ENCODE results near the gene FSIP1. TPM values are rescaled to one million over a fixed set of nuclear protein-coding genes. Genes with fewer than 3 reads are reported as not detected.

The FSIP1 gene
- total and polyA plus RNA-seq, 8 donors = 0.11 to 0.64 (median 0.38) TPM

- 67 to 89% methylated on average over 1 of the region's 1 CpG for WGBS, 2 donors
- Histone ChIP-seq H3K4me3 (no peak overlapping the region), H3K9me3 (no peaks in the 10 kb centered on the region), H3K27me3 (no peaks in the 10 kb centered on the region), H3K27ac (no peak overlapping the region), H3K36me3 (no peaks in the 10 kb centered on the region), H3K4me1 (no peaks in the 10 kb centered on the region)
- DNase-seq = no peak
- TF ChIP-seq, protein P1, sequence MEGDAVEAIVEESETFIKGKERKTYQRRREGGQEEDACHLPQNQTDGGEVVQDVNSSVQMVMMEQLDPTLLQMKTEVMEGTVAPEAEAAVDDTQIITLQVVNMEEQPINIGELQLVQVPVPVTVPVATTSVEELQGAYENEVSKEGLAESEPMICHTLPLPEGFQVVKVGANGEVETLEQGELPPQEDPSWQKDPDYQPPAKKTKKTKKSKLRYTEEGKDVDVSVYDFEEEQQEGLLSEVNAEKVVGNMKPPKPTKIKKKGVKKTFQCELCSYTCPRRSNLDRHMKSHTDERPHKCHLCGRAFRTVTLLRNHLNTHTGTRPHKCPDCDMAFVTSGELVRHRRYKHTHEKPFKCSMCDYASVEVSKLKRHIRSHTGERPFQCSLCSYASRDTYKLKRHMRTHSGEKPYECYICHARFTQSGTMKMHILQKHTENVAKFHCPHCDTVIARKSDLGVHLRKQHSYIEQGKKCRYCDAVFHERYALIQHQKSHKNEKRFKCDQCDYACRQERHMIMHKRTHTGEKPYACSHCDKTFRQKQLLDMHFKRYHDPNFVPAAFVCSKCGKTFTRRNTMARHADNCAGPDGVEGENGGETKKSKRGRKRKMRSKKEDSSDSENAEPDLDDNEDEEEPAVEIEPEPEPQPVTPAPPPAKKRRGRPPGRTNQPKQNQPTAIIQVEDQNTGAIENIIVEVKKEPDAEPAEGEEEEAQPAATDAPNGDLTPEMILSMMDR (IDR thresholded peaks at IDR 0.05) = no peak
- intact Hi-C loops (cut with DNase I) = loop anchor here in 1 of 3 donors (10.0 kb wide), 1 partner anchor 68 kb away; no protein-coding TSS in a partner anchor
- no peak for ATAC-seq
- FAIRE-seq = no peak
These were observed 29.6 kb downstream of the FSIP1 start for GRCh38 chr15:39752991-39753390.

GRCh38 chr15:39752246-39752645 lies 30.4 kb downstream of the FSIP1 start:
- Histone ChIP-seq H3K27me3 (no peaks in the 10 kb centered on the region), H3K4me3 (no peak overlapping the region), H3K4me1 (peaks cover 0 to 5% (median 0%) of the 10 kb centered on the region in 3 donors), H3K27ac (no peak overlapping the region), H3K9me3 (no peaks in the 10 kb centered on the region), H3K36me3 (no peaks in the 10 kb centered on the region)
- DNase-seq (no peak), ATAC-seq (no peak), FAIRE-seq (no peak)
- TF ChIP-seq, protein P1 (IDR thresholded peaks at IDR 0.05) = no peak
- intact Hi-C loops (cut with DNase I) = loop anchor here in 1 of 3 donors (10.0 kb wide), 1 partner anchor 67 kb away; no protein-coding TSS in a partner anchor

GRCh38 chr15:39748276-39748675 lies 34.4 kb downstream of the FSIP1 start:
- Histone ChIP-seq H3K9me3 (no peaks in the 10 kb centered on the region), H3K36me3 (no peaks in the 10 kb centered on the region), H3K4me3 (no peak overlapping the region), H3K27ac (peak overlapping the region in 3 of 4 donors; percentile 17 to 45 (median 38)), H3K27me3 (no peaks in the 10 kb centered on the region), H3K4me1 (peaks cover 0 to 7% (median 0%) of the 10 kb centered on the region in 3 donors)
- TF ChIP-seq, protein P1 (IDR thresholded peaks at IDR 0.05) = no peak
- 34% methylated on average over 2 of the region's 2 CpGs for WGBS, 2 donors
- intact Hi-C loops (cut with DNase I) = no loop called here
- DNase-seq = peak in 1 of 6 donors; percentile 17
- no peak for FAIRE-seq
- ATAC-seq = peak in 3 of 4 donors; percentile 51 to 72 (median 63)

- peak; percentile 32 for FAIRE-seq
- peak overlapping the region in 1 of 4 donors; percentile 45 for H3K27ac ChIP-seq
- H3K9me3 ChIP-seq = no peaks in the 10 kb centered on the region
- intact Hi-C loops (cut with DNase I) = no loop called here
- no peaks in the 10 kb centered on the region for H3K36me3 ChIP-seq
- no peak for DNase-seq
- no peaks in the 10 kb centered on the region for H3K27me3 ChIP-seq
- TF ChIP-seq, protein P1 (IDR thresholded peaks at IDR 0.05) = no peak
- peaks cover 0 to 7% (median 0%) of the 10 kb centered on the region in 3 donors for H3K4me1 ChIP-seq
- no peak overlapping the region for H3K4me3 ChIP-seq
- ATAC-seq = no peak
These were observed 35.3 kb downstream of the FSIP1 start for GRCh38 chr15:39747326-39747725.

- Histone ChIP-seq H3K36me3 (no peaks in the 10 kb centered on the region), H3K4me3 (no peak overlapping the region), H3K27me3 (no peaks in the 10 kb centered on the region), H3K27ac (no peak overlapping the region), H3K9me3 (no peaks in the 10 kb centered on the region), H3K4me1 (peaks cover 0 to 7% (median 0%) of the 10 kb centered on the region in 3 donors)
- no peak for FAIRE-seq
- no peak for ATAC-seq
- no peak for DNase-seq
- TF ChIP-seq, protein P1 (IDR thresholded peaks at IDR 0.05) = no peak
- intact Hi-C loops (cut with DNase I) = no loop called here
- WGBS, 2 donors = 63 to 64% methylated on average over 1 of the region's 1 CpG
These were observed 35.8 kb downstream of the FSIP1 start for GRCh38 chr15:39746714-39747276.
